NCI-H1694 treated with DMSO at 0.1 percent for 48 hours (cell line): Measurements from ENCODE around the gene SAA1.

Source experiments
- DNase-seq: peaks from one replicate; lab custom pipeline; 2025; lab: John Stamatoyannopoulos, UW

SAA1 gene

GRCh38 chr11:18310800-18311340 lies 44.8 kb downstream of the SAA1 start:
- no peak for DNase-seq

GRCh38 chr11:18312012-18312411 lies 45.9 kb downstream of the SAA1 start:
- no peak for DNase-seq

- DNase-seq: no peak
These were observed 46.8 kb downstream of the SAA1 start for GRCh38 chr11:18312663-18313420.

GRCh38 chr11:18313965-18314763 lies 48.1 kb downstream of the SAA1 start:
- no peak for DNase-seq

- DNase-seq: no peak
These were observed 48.9 kb downstream of the SAA1 start for GRCh38 chr11:18314784-18315523.

GRCh38 chr11:18315893-18316292 lies 49.8 kb downstream of the SAA1 start:
- DNase-seq: no peak

- no peak for DNase-seq
These were observed 51.5 kb downstream of the SAA1 start for GRCh38 chr11:18317551-18317950.
